ENCODE measurements around the gene RNF220.

DNA sequence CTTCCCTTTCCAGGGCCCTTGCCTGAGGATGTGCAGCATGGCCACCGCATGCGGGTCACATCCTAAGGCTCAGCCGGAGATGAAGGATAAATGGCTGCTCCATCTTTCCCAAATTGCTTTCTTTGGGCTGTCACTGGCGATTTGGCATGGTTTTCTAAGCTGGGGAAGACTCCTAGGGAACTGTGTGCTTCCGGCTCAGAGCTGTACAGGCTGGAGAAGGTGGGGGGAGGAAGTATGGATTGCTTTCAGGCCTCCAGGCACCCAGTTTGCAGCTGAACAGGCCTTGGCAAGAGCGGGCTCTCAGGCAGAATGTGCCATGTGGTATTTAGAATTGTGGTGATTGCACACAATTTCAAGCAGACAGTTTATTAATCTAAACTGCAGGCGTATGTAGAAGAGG, 220.3 kb downstream of the RNF220 start:
- no peak for TF ChIP-seq EZH2phosphoT487 (IDR thresholded peaks at IDR 0.05; ENCODE audit: borderline replicate concordance)
- TF ChIP-seq, protein P1, sequence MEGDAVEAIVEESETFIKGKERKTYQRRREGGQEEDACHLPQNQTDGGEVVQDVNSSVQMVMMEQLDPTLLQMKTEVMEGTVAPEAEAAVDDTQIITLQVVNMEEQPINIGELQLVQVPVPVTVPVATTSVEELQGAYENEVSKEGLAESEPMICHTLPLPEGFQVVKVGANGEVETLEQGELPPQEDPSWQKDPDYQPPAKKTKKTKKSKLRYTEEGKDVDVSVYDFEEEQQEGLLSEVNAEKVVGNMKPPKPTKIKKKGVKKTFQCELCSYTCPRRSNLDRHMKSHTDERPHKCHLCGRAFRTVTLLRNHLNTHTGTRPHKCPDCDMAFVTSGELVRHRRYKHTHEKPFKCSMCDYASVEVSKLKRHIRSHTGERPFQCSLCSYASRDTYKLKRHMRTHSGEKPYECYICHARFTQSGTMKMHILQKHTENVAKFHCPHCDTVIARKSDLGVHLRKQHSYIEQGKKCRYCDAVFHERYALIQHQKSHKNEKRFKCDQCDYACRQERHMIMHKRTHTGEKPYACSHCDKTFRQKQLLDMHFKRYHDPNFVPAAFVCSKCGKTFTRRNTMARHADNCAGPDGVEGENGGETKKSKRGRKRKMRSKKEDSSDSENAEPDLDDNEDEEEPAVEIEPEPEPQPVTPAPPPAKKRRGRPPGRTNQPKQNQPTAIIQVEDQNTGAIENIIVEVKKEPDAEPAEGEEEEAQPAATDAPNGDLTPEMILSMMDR (conservative IDR thresholded peaks at IDR 0.05; ENCODE audit: low read length), result no peak
